ENCODE data around the gene MCC. TPM values are rescaled to one million over a fixed set of nuclear protein-coding genes. Genes with fewer than 3 reads are reported as not detected.

The MCC gene
- total RNA-seq, 2 experiments from 2014 or later, result 0.25 TPM; not detected in 1

- ChIA-PET POLR2A (interaction anchor here (0.5 to 1.5 kb wide), 5 partner anchors 8 to 1546 kb away, joined by 3 to 8 read pairs (median 4); no protein-coding TSS in a partner anchor), CTCF (ENCODE audit: unreplicated experiment) (interaction anchor here (0.7 kb wide), 1 partner anchor 31 kb away, joined by 3 read pairs; no protein-coding TSS in a partner anchor)
- H3K9me2 ChIP-seq (ENCODE audit: insufficient read depth, low read length), result no peaks in the 10 kb centered on the region
- peaks cover 18% of the 10 kb centered on the region for H3K4me1 ChIP-seq (ENCODE audit: insufficient read depth, low read length, poor library complexity, severe bottlenecking)
- no peak overlapping the region for H3K4me3 ChIP-seq (ENCODE audit: low read depth, low read length, poor library complexity, severe bottlenecking)
- no peaks in the 10 kb centered on the region for H3K9me3 ChIP-seq (ENCODE audit: low read length)
- H3K36me3 ChIP-seq (ENCODE audit: insufficient read depth, low read length), result no peaks in the 10 kb centered on the region
- no peak overlapping the region for H3K4me2 ChIP-seq (ENCODE audit: low read length)
- no peak overlapping the region for H2AFZ ChIP-seq (ENCODE audit: low read length)
- intact Hi-C loops (cut with micrococcal nuclease; ENCODE audit: unreplicated experiment), result no loop called here
- no peak for DNase-seq (ENCODE audit: low spot score)
- no TSS peak for BruUV-seq (replicated peaks)
- H3K79me2 ChIP-seq (ENCODE audit: insufficient read depth, low read depth, low read length), result no peaks in the 10 kb centered on the region
- H3K27ac ChIP-seq (ENCODE audit: low read depth, low read length, poor library complexity, severe bottlenecking), result no peak overlapping the region
- H4K20me1 ChIP-seq (ENCODE audit: insufficient read depth, low read length), result no peaks in the 10 kb centered on the region
- TF ChIP-seq CTCF (conservative IDR thresholded peaks at IDR 0.05; ENCODE audit: low read length) (no peak), EZH2phosphoT487 (IDR thresholded peaks at IDR 0.05; ENCODE audit: borderline replicate concordance, low read depth, low read length) (no peak)
Observed at GRCh38 chr5:113052041-113052795, 436.0 kb downstream of the MCC start.

- H4K20me1 ChIP-seq (ENCODE audit: insufficient read depth, low read length), result no peaks in the 10 kb centered on the region
- no peak for DNase-seq (ENCODE audit: low spot score)
- no peaks in the 10 kb centered on the region for H3K9me2 ChIP-seq (ENCODE audit: insufficient read depth, low read length)
- intact Hi-C loops (cut with micrococcal nuclease; ENCODE audit: unreplicated experiment), result no loop called here
- ChIA-PET CTCF (ENCODE audit: unreplicated experiment) (no interaction called here), POLR2A (no interaction called here)
- H3K4me1 ChIP-seq (ENCODE audit: insufficient read depth, low read length, poor library complexity, severe bottlenecking), result peaks cover 23% of the 10 kb centered on the region
- H3K4me3 ChIP-seq (ENCODE audit: low read depth, low read length, poor library complexity, severe bottlenecking), result no peak overlapping the region
- H3K27ac ChIP-seq (ENCODE audit: low read depth, low read length, poor library complexity, severe bottlenecking), result no peak overlapping the region
- H3K36me3 ChIP-seq (ENCODE audit: insufficient read depth, low read length), result no peaks in the 10 kb centered on the region
- BruUV-seq (replicated peaks), result no TSS peak
- no peak overlapping the region for H3K4me2 ChIP-seq (ENCODE audit: low read length)
- no peak for TF ChIP-seq CTCF (conservative IDR thresholded peaks at IDR 0.05; ENCODE audit: low read length)
- TF ChIP-seq EZH2phosphoT487 (IDR thresholded peaks at IDR 0.05; ENCODE audit: borderline replicate concordance, low read depth, low read length), result no peak
- no peaks in the 10 kb centered on the region for H3K79me2 ChIP-seq (ENCODE audit: insufficient read depth, low read depth, low read length)
- H2AFZ ChIP-seq (ENCODE audit: low read length), result no peak overlapping the region
- H3K9me3 ChIP-seq (ENCODE audit: low read length), result no peaks in the 10 kb centered on the region
Observed at GRCh38 chr5:113050721-113051382, 437.4 kb downstream of the MCC start.
